Activated CD8-positive, alpha-beta memory T cell treated with anti-CD3 and anti-CD28 coated beads, Interleukin-2, amount 10 ng/mL, durations not matched to agents 7 days and 5 days (primary cell): ENCODE data around the gene CCR5AS. TPM values are rescaled to one million over a fixed set of nuclear protein-coding genes. Genes with fewer than 3 reads are reported as not detected.

Experiments
- ATAC-seq: fragments of 150-1000 bp; cut with Tn5 transposase; one replicate; pipeline ENCODE4 v1.10.0; 2021; ENCODE audit warnings: moderate library complexity
- CTCF ChIA-PET: fragments of 350-600 bp; sonication (Branson Sonifier 250); formaldehyde crosslinking; loops from one replicate; lab custom pipeline; 2021; ENCODE audit warnings: antibody characterized with exemption; lab: Charles Lee
- DNase-seq: peaks from one replicate; pipeline ENCODE4 v3.0.0-alpha.2; 2020
- H3K27ac Mint-ChIP-seq: one replicate; pipeline ENCODE4 v1.8.0; 2021; ENCODE audit warnings: mild to moderate bottlenecking, mixed read lengths
- H3K27me3 Mint-ChIP-seq: one replicate; pipeline ENCODE4 v1.8.0; 2021; ENCODE audit warnings: mixed read lengths
- H3K36me3 Mint-ChIP-seq: one replicate; pipeline ENCODE4 v1.8.0; 2021; ENCODE audit warnings: mild to moderate bottlenecking, mixed read lengths
- H3K4me1 Mint-ChIP-seq: one replicate; pipeline ENCODE4 v1.8.0; 2021; ENCODE audit warnings: mixed read lengths
- H3K4me3 Mint-ChIP-seq: one replicate; pipeline ENCODE4 v1.8.0; 2021; ENCODE audit warnings: mild to moderate bottlenecking, moderate library complexity, mixed read lengths
- H3K9me3 Mint-ChIP-seq: one replicate; pipeline ENCODE4 v1.8.0; 2022; ENCODE audit warnings: low read depth, mixed read lengths
- total RNA-seq, 2 experiments: library from RNA; stranded (reverse); gene quantifications; one replicate each; pipeline ENCODE4 v1.2.3, GENCODE V29; 2021

The CCR5AS gene

GRCh38 chr3:46324036-46324435 is 82.8 kb downstream of the CCR5AS start:
- H3K36me3 Mint-ChIP-seq, result peaks cover 10% of the 10 kb centered on the region
- no peak overlapping the region for H3K4me3 Mint-ChIP-seq
- DNase-seq (no peak), ATAC-seq (no peak)
- peaks cover 22% of the 10 kb centered on the region for H3K27me3 Mint-ChIP-seq
- H3K4me1 Mint-ChIP-seq, result peaks cover 4% of the 10 kb centered on the region
- peaks cover 11% of the 10 kb centered on the region for H3K9me3 Mint-ChIP-seq
- no peak overlapping the region for H3K27ac Mint-ChIP-seq
- CTCF ChIA-PET, result no interaction called here

- no peak for ATAC-seq
- no peak for DNase-seq
- CTCF ChIA-PET, result interaction anchor here (1.5 kb wide), 1 partner anchor 12 kb away, joined by 4 read pairs; no protein-coding TSS in a partner anchor
- H3K27ac Mint-ChIP-seq, result no peak overlapping the region
- H3K9me3 Mint-ChIP-seq, result peaks cover 19% of the 10 kb centered on the region
- peaks cover 4% of the 10 kb centered on the region for H3K4me1 Mint-ChIP-seq
- peaks cover 22% of the 10 kb centered on the region for H3K27me3 Mint-ChIP-seq
- no peak overlapping the region for H3K4me3 Mint-ChIP-seq
- peaks cover 14% of the 10 kb centered on the region for H3K36me3 Mint-ChIP-seq
Measured at GRCh38 chr3:46321461-46322104, 85.3 kb downstream of the CCR5AS start.

GRCh38 chr3:46318207-46318927 is 88.5 kb downstream of the CCR5AS start:
- peaks cover 20% of the 10 kb centered on the region for H3K36me3 Mint-ChIP-seq
- CTCF ChIA-PET, result no interaction called here
- peaks cover 16% of the 10 kb centered on the region for H3K4me1 Mint-ChIP-seq

GRCh38 chr3:46316206-46316605 is 90.7 kb downstream of the CCR5AS start:
- peaks cover 18% of the 10 kb centered on the region for H3K4me1 Mint-ChIP-seq
- CTCF ChIA-PET, result interaction anchor here (0.7 to 2.7 kb wide), 4 partner anchors 9 to 52 kb away, joined by 3 to 14 read pairs (median 4); no protein-coding TSS in a partner anchor
- no peak overlapping the region for H3K4me3 Mint-ChIP-seq
- peaks cover 10% of the 10 kb centered on the region for H3K27me3 Mint-ChIP-seq
- DNase-seq (no peak), ATAC-seq (no peak)
- peaks cover 12% of the 10 kb centered on the region for H3K9me3 Mint-ChIP-seq
- H3K36me3 Mint-ChIP-seq, result peaks cover 20% of the 10 kb centered on the region
- H3K27ac Mint-ChIP-seq, result no peak overlapping the region

More at GRCh38 chr3:46318207-46318927, 88.5 kb downstream of the CCR5AS start:
- Mint-ChIP-seq H3K9me3 (peaks cover 15% of the 10 kb centered on the region), H3K27me3 (peaks cover 25% of the 10 kb centered on the region), H3K4me3 (no peak overlapping the region), H3K27ac (no peak overlapping the region)
- no peak for ATAC-seq
- no peak for DNase-seq

- Mint-ChIP-seq H3K9me3 (peaks cover 12% of the 10 kb centered on the region), H3K36me3 (peaks cover 27% of the 10 kb centered on the region), H3K27ac (peak overlapping the region; percentile 15), H3K4me1 (peaks cover 18% of the 10 kb centered on the region), H3K27me3 (peaks cover 21% of the 10 kb centered on the region), H3K4me3 (no peak overlapping the region)
- peak; percentile 53 for ATAC-seq
- peak; percentile 62 for DNase-seq
- CTCF ChIA-PET, result interaction anchor here (1.0 to 2.7 kb wide), 5 partner anchors 15 to 57 kb away, joined by 3 to 14 read pairs (median 4); partner anchors contain the start of gene CCR5
Measured at GRCh38 chr3:46314517-46314916, 92.3 kb downstream of the CCR5AS start.

Other genes with a start within 250 kb of the CCR5AS start
- 10 to 100 TPM; 35.3 to 55.6 TPM for gene CCR1, start 198.8 kb downstream of the CCR5AS start, total RNA-seq
- 1 to 10 TPM; 1.4 to 2.0 TPM for gene CCR3, start 164.6 kb downstream of the CCR5AS start, total RNA-seq
- gene CCR2, start 53.0 kb downstream of the CCR5AS start, total RNA-seq, result 10 to 100 TPM; 37.9 to 80.1 TPM
- gene CCR5, start 36.1 kb downstream of the CCR5AS start, total RNA-seq, result 10 to 100 TPM; 87.0 to 99.8 TPM
- 10 to 100 TPM in 1 of 2 experiments, 1 to 10 TPM in 1; 10.0 to 11.9 TPM for gene CCRL2, start 193 bp upstream of the CCR5AS start, total RNA-seq
- gene LTF, start 57.8 kb upstream of the CCR5AS start, total RNA-seq, result not detected
- not detected for gene RTP3, start 90.9 kb upstream of the CCR5AS start, total RNA-seq
- gene LRRC2, start 159.2 kb upstream of the CCR5AS start, total RNA-seq, result under 1 TPM in 1 of 2 experiments, not detected in 1; 0.07 TPM
- gene FAM240A, start 205.5 kb upstream of the CCR5AS start, total RNA-seq, result not detected